Measurements from ENCODE around the gene DGKE. TPM values are rescaled to one million over a fixed set of nuclear protein-coding genes. Genes with fewer than 3 reads are reported as not detected.
A peak's percentile ranks its signal among the peaks of the same experiment; 100 is the strongest.

Gene DGKE
- total RNA-seq: 10 to 100 TPM; 34.2 to 35.7 TPM

DNA sequence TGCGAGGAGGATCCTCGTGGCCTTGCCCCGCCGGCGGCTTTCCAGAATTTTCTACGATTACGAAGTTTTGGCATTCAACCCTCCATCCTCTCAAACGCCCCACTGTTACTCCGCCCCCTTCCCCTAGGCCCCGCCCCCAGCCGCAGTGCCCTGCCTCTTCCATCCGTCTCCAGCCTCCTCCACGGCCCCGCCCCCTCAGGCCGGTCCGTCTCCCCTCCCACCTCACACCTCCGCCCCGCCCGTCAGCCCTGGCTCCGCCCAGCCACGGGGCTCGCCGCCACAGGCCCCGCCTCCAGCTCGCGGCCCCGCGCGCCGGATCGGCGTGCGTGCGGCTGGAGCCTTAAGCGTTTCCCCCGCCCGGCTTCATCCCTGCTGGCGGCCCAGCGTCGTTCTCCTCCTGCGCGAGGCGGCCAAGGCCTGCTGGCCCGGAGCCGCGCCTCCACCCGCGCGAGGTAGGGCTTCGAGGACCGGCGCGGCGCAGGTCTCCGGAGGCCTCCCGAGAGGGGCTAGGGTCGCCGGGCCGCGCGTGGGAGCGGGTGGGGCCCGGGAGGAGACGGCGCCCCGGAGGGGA, at the start of gene DGKE, which contains the start of gene C17orf67:
Gene DGKE, plus strand, starts transcription at position 343 of the 571 bp plus-strand sequence. CDS start 645 bp downstream, outside the sequence.
Gene C17orf67, minus strand, starts transcription at position 112 of the 571 bp plus-strand sequence. CDS start 18,110 bp downstream, outside the sequence.
- Mint-ChIP-seq H3K27me3 (no peaks in the 10 kb centered on the region), H3K4me3 (peak within 1 kb of the TSS; percentile 93), H3K36me3 (ENCODE audit: low read depth) (peaks cover 70% of the 10 kb centered on the region), H3K9me3 (no peaks in the 10 kb centered on the region), H3K4me1 (peaks cover 64% of the 10 kb centered on the region), H3K27ac (peak within 1 kb of the TSS; percentile 94)
- peak; percentile 99 for DNase-seq
- ChIA-PET POLR2A (interaction anchor here (0.9 to 3.4 kb wide), 9 partner anchors 9 to 252 kb away, joined by 4 to 14 read pairs (median 9); partner anchors contain the start of genes AKAP1 and SCPEP1), CTCF (interaction anchor here (0.9 to 2.1 kb wide), 6 partner anchors 11 to 127 kb away, joined by 3 to 8 read pairs (median 4); partner anchors contain the start of genes COIL and TRIM25)

- H3K4me1 Mint-ChIP-seq: peaks cover 46% of the 10 kb centered on the region
- DNase-seq: no peak
- peaks cover 4% of the 10 kb centered on the region for H3K27me3 Mint-ChIP-seq
- peaks cover 12% of the 10 kb centered on the region for H3K36me3 Mint-ChIP-seq (ENCODE audit: low read depth)
- POLR2A ChIA-PET: interaction anchor here (0.8 to 1.4 kb wide), 2 partner anchors 47 to 69 kb away, joined by 3 read pairs; no protein-coding TSS in a partner anchor
- CTCF ChIA-PET: interaction anchor here (3.7 kb wide), 1 partner anchor 69 kb away, joined by 12 read pairs; no protein-coding TSS in a partner anchor
- no peak overlapping the region for H3K4me3 Mint-ChIP-seq
- H3K27ac Mint-ChIP-seq: peak overlapping the region; percentile 18
- peaks cover 6% of the 10 kb centered on the region for H3K9me3 Mint-ChIP-seq
Measured at GRCh38 chr17:56785405-56785804, 48.5 kb upstream of the DGKE start.

DNA sequence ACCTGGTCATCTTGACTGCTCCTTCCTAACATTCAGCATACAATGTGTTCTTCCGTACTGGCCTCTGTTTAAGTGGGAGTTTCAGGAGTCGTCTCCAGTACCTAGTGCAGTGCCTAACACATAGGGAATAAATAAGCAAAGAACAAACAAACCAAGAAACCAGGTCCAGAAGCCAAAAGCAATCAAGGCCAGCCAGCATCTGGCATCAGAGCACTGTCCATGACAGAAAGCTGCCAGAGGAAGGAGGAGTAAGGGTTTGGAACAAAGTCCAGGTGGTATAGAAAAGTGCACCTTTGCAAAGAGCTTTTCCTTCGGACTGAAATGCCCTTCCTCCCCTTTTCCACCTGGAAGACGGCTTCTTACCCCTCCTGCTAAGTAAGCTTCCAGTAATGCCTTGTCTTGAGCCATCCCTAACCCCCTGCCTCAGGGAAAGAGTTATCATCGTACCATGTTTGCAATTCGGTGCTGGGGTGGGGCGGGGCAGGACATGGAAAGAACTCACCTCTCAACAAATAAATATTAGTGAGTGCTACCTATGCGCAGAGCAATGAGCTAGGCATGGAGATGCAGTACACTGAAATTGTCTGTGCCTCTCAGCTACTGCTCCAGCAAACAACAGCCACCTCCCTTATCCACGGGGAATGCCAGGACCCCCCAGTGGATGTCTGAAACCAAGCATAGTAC, 47.8 kb upstream of the DGKE start:
- ChIA-PET CTCF (interaction anchor here (0.5 to 3.7 kb wide), 4 partner anchors 15 to 104 kb away, joined by 3 to 12 read pairs (median 3); no protein-coding TSS in a partner anchor), POLR2A (interaction anchor here (0.8 kb wide), 2 partner anchors 70 to 128 kb away, joined by 3 read pairs; partner anchors contain the start of gene TRIM25)
- H3K9me3 Mint-ChIP-seq: peaks cover 9% of the 10 kb centered on the region
- peaks cover 4% of the 10 kb centered on the region for H3K27me3 Mint-ChIP-seq
- H3K4me3 Mint-ChIP-seq: no peak overlapping the region
- no peak for DNase-seq
- H3K4me1 Mint-ChIP-seq: peaks cover 39% of the 10 kb centered on the region
- H3K36me3 Mint-ChIP-seq (ENCODE audit: low read depth): peaks cover 18% of the 10 kb centered on the region
- peak overlapping the region; percentile 82 for H3K27ac Mint-ChIP-seq

- ChIA-PET POLR2A (interaction anchor here (0.8 to 1.1 kb wide), 3 partner anchors 48 to 127 kb away, joined by 3 read pairs; partner anchors contain the start of gene TRIM25), CTCF (interaction anchor here (0.5 to 3.7 kb wide), 4 partner anchors 16 to 105 kb away, joined by 3 to 12 read pairs (median 3); no protein-coding TSS in a partner anchor)
- Mint-ChIP-seq H3K9me3 (peaks cover 10% of the 10 kb centered on the region), H3K36me3 (ENCODE audit: low read depth) (peaks cover 26% of the 10 kb centered on the region), H3K4me3 (peak overlapping the region; percentile 22), H3K4me1 (peaks cover 35% of the 10 kb centered on the region), H3K27ac (peak overlapping the region; percentile 82), H3K27me3 (peaks cover under 1% of the 10 kb centered on the region)
- peak; percentile 75 for DNase-seq
Measured at GRCh38 chr17:56786989-56787482, 46.9 kb upstream of the DGKE start.

DNA sequence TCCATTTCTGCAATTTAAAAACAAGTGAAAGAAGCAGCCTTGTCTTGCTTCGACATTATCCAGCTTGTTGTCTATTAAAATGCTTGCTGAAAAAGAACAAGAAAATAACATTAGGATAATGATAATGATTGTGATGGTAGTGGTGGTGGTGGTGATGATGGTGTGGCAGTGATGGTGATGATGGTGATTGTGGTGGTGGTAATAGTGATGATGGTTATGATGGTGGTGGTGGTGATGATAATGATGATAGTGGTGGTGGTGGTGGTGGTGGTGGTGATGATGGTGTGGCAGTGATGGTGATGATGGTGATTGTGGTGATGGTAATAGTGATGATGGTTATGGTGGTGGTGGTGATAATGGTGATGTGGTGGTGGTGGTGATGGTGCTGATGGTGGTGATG, 41.7 kb upstream of the DGKE start:
- peaks cover 8% of the 10 kb centered on the region for H3K4me1 Mint-ChIP-seq
- no peak overlapping the region for H3K4me3 Mint-ChIP-seq
- H3K27ac Mint-ChIP-seq: no peak overlapping the region
- no peaks in the 10 kb centered on the region for H3K27me3 Mint-ChIP-seq
- no peak for DNase-seq
- CTCF ChIA-PET: interaction anchor here (1.0 kb wide), 1 partner anchor 12 kb away, joined by 4 read pairs; no protein-coding TSS in a partner anchor
- H3K9me3 Mint-ChIP-seq: peaks cover 17% of the 10 kb centered on the region
- POLR2A ChIA-PET: no interaction called here
- peaks cover 38% of the 10 kb centered on the region for H3K36me3 Mint-ChIP-seq (ENCODE audit: low read depth)

GRCh38 chr17:56793531-56793930, 40.4 kb upstream of the DGKE start:
- Mint-ChIP-seq H3K4me1 (no peaks in the 10 kb centered on the region), H3K27ac (no peak overlapping the region), H3K9me3 (peaks cover 17% of the 10 kb centered on the region), H3K36me3 (ENCODE audit: low read depth) (peaks cover 35% of the 10 kb centered on the region), H3K27me3 (no peaks in the 10 kb centered on the region), H3K4me3 (no peak overlapping the region)
- DNase-seq: no peak
- ChIA-PET CTCF (interaction anchor here (1.0 kb wide), 1 partner anchor 13 kb away, joined by 4 read pairs; no protein-coding TSS in a partner anchor), POLR2A (no interaction called here)

DNA sequence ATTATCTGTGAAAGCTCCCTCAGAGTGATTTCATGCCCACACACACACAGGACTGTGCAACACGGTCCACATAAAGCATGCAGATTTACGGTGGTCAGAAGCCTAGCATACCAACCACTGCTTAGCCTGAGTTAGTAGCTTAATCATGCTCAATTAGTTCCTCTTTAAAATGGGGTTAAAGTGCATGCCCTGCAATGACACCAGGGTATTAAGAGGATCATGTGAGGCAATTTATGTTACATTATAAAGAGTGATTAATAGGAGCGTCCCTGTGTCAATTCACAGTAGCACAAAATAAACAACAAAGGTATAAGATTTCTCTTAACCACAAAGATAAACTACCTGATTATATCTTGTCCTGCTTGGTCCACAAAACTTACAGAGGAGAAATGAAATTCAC, 40.0 kb upstream of the DGKE start:
- POLR2A ChIA-PET: no interaction called here
- H3K27me3 Mint-ChIP-seq: no peaks in the 10 kb centered on the region
- no peaks in the 10 kb centered on the region for H3K4me1 Mint-ChIP-seq
- H3K4me3 Mint-ChIP-seq: no peak overlapping the region
- no peak for DNase-seq
- CTCF ChIA-PET: no interaction called here
- no peak overlapping the region for H3K27ac Mint-ChIP-seq
- H3K9me3 Mint-ChIP-seq: peaks cover 17% of the 10 kb centered on the region
- peaks cover 35% of the 10 kb centered on the region for H3K36me3 Mint-ChIP-seq (ENCODE audit: low read depth)

GRCh38 chr17:56795221-56795865, 38.6 kb upstream of the DGKE start:
- Mint-ChIP-seq H3K27me3 (no peaks in the 10 kb centered on the region), H3K27ac (no peak overlapping the region), H3K4me3 (no peak overlapping the region), H3K9me3 (peaks cover 11% of the 10 kb centered on the region), H3K36me3 (ENCODE audit: low read depth) (peaks cover 29% of the 10 kb centered on the region), H3K4me1 (no peaks in the 10 kb centered on the region)
- POLR2A ChIA-PET: no interaction called here
- CTCF ChIA-PET: no interaction called here
- DNase-seq: no peak

DNA sequence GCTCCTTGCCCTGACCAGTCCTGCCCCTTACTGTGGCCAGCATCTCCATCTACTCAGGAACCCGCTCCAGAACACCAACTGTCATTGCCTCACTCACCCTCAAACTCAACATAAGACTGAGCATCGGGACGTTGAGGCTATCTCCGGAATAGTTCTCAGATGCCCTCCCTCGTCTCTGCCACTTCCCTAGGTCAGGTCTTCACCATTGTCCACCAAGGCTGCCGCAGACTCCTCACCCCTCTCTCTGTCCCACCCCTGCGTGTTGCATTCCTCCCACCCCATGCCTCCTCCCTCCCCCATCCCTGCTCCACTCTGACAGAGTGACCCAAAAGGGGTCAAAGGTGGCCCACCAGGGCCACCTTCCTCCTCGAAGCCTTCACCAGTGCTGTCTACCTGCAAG, 37.4 kb upstream of the DGKE start:
- POLR2A ChIA-PET: no interaction called here
- Mint-ChIP-seq H3K36me3 (ENCODE audit: low read depth) (peaks cover 19% of the 10 kb centered on the region), H3K27ac (no peak overlapping the region), H3K4me1 (no peaks in the 10 kb centered on the region), H3K9me3 (peaks cover 8% of the 10 kb centered on the region), H3K27me3 (no peaks in the 10 kb centered on the region), H3K4me3 (no peak overlapping the region)
- CTCF ChIA-PET: no interaction called here
- no peak for DNase-seq

- no peak for DNase-seq
- ChIA-PET CTCF (no interaction called here), POLR2A (no interaction called here)
- Mint-ChIP-seq H3K4me1 (no peaks in the 10 kb centered on the region), H3K27ac (no peak overlapping the region), H3K4me3 (no peak overlapping the region), H3K9me3 (no peaks in the 10 kb centered on the region), H3K36me3 (ENCODE audit: low read depth) (peaks cover 6% of the 10 kb centered on the region), H3K27me3 (no peaks in the 10 kb centered on the region)
Measured at GRCh38 chr17:56798916-56799315, 35.0 kb upstream of the DGKE start.

DNA sequence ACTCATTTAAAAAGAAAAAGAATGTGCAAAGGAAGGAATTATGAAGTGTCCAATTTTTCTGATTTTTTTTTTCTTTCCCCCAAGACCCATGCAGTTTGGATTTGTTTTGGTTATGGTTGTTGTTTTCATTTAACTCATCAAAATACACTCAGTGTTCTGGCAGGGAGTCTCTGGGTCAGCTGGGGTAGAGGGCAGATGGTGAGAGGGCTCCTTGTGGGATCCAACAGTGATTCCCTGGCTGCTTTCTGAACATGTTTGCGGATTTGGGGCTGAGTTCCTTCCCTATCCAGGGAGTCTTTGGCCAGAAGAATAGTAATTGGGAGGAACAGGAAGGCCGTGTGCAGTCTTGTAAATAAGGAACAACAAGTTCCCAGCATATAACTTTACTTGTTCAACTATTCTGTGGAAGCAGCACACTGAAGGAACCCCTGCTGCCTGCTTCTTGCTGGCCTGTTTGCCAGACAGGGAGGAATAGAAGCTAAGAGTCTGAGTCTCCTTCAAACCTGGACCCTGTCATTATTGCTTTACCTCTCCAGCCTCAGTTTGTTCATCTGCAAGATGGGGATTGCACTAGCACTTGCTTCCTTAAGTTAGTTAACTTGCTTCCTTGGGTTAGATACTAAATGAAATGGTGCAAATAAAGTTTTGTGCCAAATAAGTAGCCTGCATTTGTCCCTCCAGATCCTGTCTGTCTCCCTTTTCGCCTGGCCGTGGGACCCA, 32.3 kb upstream of the DGKE start:
- POLR2A ChIA-PET: no interaction called here
- DNase-seq: no peak
- Mint-ChIP-seq H3K9me3 (no peaks in the 10 kb centered on the region), H3K27me3 (no peaks in the 10 kb centered on the region), H3K4me1 (no peaks in the 10 kb centered on the region), H3K27ac (no peak overlapping the region), H3K4me3 (no peak overlapping the region), H3K36me3 (ENCODE audit: low read depth) (no peaks in the 10 kb centered on the region)
- CTCF ChIA-PET: no interaction called here

- Mint-ChIP-seq H3K9me3 (no peaks in the 10 kb centered on the region), H3K27me3 (no peaks in the 10 kb centered on the region), H3K4me3 (no peak overlapping the region), H3K4me1 (no peaks in the 10 kb centered on the region), H3K27ac (no peak overlapping the region), H3K36me3 (ENCODE audit: low read depth) (no peaks in the 10 kb centered on the region)
- DNase-seq: no peak
- ChIA-PET POLR2A (no interaction called here), CTCF (no interaction called here)
Measured at GRCh38 chr17:56803071-56803470, 30.9 kb upstream of the DGKE start.

All from activated CD4-positive, alpha-beta memory T cell treated with anti-CD3 and anti-CD28 coated beads, Interleukin-2, amount 10 ng/mL, durations not matched to agents 7 days and 5 days (primary cell).